ENCODE data around the gene MIB1.

The MIB1 gene

GRCh38 chr18:21743166-21743832 is 2.7 kb downstream of the MIB1 start:
- no peaks in the 10 kb centered on the region for H3K27me3 ChIP-seq (ENCODE audit: low read length)
- peaks cover 41% of the 10 kb centered on the region for H4K20me1 ChIP-seq (ENCODE audit: low read depth, low read length)
- H3K79me2 ChIP-seq (ENCODE audit: insufficient read depth, low read length), result peaks cover 67% of the 10 kb centered on the region
- 0 out of 2 replicates have a peak overlapping the region, but pooled peaks have one; percentile 7 for H3K9ac ChIP-seq (ENCODE audit: low read length)
- no peaks in the 10 kb centered on the region for H3K9me3 ChIP-seq (ENCODE audit: insufficient read depth, low read length)
- no peak overlapping the region for H2AFZ ChIP-seq (ENCODE audit: low read depth, low read length, severe bottlenecking)
- H3K9me2 ChIP-seq (replicated peaks; ENCODE audit: insufficient read depth, low read length), result no peaks in the 10 kb centered on the region
- H3K36me3 ChIP-seq (ENCODE audit: low read length), result no peaks in the 10 kb centered on the region
- TF ChIP-seq CTCF (IDR thresholded peaks at IDR 0.05; ENCODE audit: insufficient read depth, low read length, poor library complexity, severe bottlenecking) (no peak), EZH2phosphoT487 (conservative IDR thresholded peaks at IDR 0.05; ENCODE audit: low read length) (no peak)
- peak overlapping the region; percentile 75 for H3K4me2 ChIP-seq (ENCODE audit: low read depth, low read length, poor library complexity, severe bottlenecking)
- H3K4me3 ChIP-seq (ENCODE audit: insufficient read depth, low read length, poor library complexity, severe bottlenecking), result peak overlapping the region; percentile 7
- H3F3A ChIP-seq (ENCODE audit: insufficient read depth), result peaks cover 29% of the 10 kb centered on the region; the same call in 1 of the 2 replicates
- no peak overlapping the region for H3K27ac ChIP-seq (ENCODE audit: low read depth, low read length)

GRCh38 chr18:21745231-21745630 is 4.6 kb downstream of the MIB1 start:
- no peak for TF ChIP-seq EZH2phosphoT487 (conservative IDR thresholded peaks at IDR 0.05; ENCODE audit: low read length)
- peaks cover 85% of the 10 kb centered on the region for H3K79me2 ChIP-seq (ENCODE audit: insufficient read depth, low read length)
- H3F3A ChIP-seq (ENCODE audit: insufficient read depth), result peaks cover 24% of the 10 kb centered on the region; the same call in 1 of the 2 replicates
- H3K4me2 ChIP-seq (ENCODE audit: low read depth, low read length, poor library complexity, severe bottlenecking), result peak overlapping the region; percentile 75
- no peak overlapping the region for H2AFZ ChIP-seq (ENCODE audit: low read depth, low read length, severe bottlenecking)
- H3K9me3 ChIP-seq (ENCODE audit: insufficient read depth, low read length), result no peaks in the 10 kb centered on the region
- no peaks in the 10 kb centered on the region for H3K9me2 ChIP-seq (replicated peaks; ENCODE audit: insufficient read depth, low read length)
- no peak overlapping the region for H3K4me3 ChIP-seq (ENCODE audit: insufficient read depth, low read length, poor library complexity, severe bottlenecking)
- no peaks in the 10 kb centered on the region for H3K36me3 ChIP-seq (ENCODE audit: low read length)
- H3K27me3 ChIP-seq (ENCODE audit: low read length), result no peaks in the 10 kb centered on the region
- no peak overlapping the region for H3K27ac ChIP-seq (ENCODE audit: low read depth, low read length)
- no peak overlapping the region for H3K9ac ChIP-seq (ENCODE audit: low read length)
- peaks cover 41% of the 10 kb centered on the region for H4K20me1 ChIP-seq (ENCODE audit: low read depth, low read length)

- peaks cover 95% of the 10 kb centered on the region for H3K79me2 ChIP-seq (ENCODE audit: insufficient read depth, low read length)
These were observed 6.7 kb downstream of the MIB1 start for GRCh38 chr18:21747268-21747667.

More at GRCh38 chr18:21747268-21747667, 6.7 kb downstream of the MIB1 start:
- no peak overlapping the region for H3K9ac ChIP-seq (ENCODE audit: low read length)
- TF ChIP-seq CTCF (IDR thresholded peaks at IDR 0.05; ENCODE audit: insufficient read depth, low read length, poor library complexity, severe bottlenecking) (no peak), EZH2phosphoT487 (conservative IDR thresholded peaks at IDR 0.05; ENCODE audit: low read length) (no peak)
- no peaks in the 10 kb centered on the region for H3K27me3 ChIP-seq (ENCODE audit: low read length)
- peak overlapping the region; percentile 4 for H3K4me2 ChIP-seq (ENCODE audit: low read depth, low read length, poor library complexity, severe bottlenecking)
- H3K4me3 ChIP-seq (ENCODE audit: insufficient read depth, low read length, poor library complexity, severe bottlenecking), result no peak overlapping the region
- H3K9me2 ChIP-seq (replicated peaks; ENCODE audit: insufficient read depth, low read length), result no peaks in the 10 kb centered on the region
- peaks cover 24% of the 10 kb centered on the region; the same call in 1 of the 2 replicates for H3F3A ChIP-seq (ENCODE audit: insufficient read depth)
- no peak overlapping the region for H3K27ac ChIP-seq (ENCODE audit: low read depth, low read length)
- no peaks in the 10 kb centered on the region for H3K36me3 ChIP-seq (ENCODE audit: low read length)
- peaks cover 45% of the 10 kb centered on the region for H4K20me1 ChIP-seq (ENCODE audit: low read depth, low read length)
- H2AFZ ChIP-seq (ENCODE audit: low read depth, low read length, severe bottlenecking), result no peak overlapping the region
- no peaks in the 10 kb centered on the region for H3K9me3 ChIP-seq (ENCODE audit: insufficient read depth, low read length)

Data from SU-DHL-6 (cell line).